NT2/D1 (cell line): ENCODE results near the gene TOX2.

Experiments used
- DNase-seq: peaks from one replicate; pipeline ENCODE4 v3.0.0-alpha.2; 2011; ENCODE audit warnings: low read depth, low spot score
- H3K27me3 ChIP-seq: 2 replicates; pipeline ENCODE4 v1.6.0; 2011; ENCODE audit warnings: mild to moderate bottlenecking; ENCODE audit not compliant: insufficient read length, insufficient read depth
- H3K36me3 ChIP-seq: 2 replicates; pipeline ENCODE4 v1.6.1; 2011; ENCODE audit warnings: mild to moderate bottlenecking, low read length, mixed read lengths; ENCODE audit not compliant: insufficient read depth, insufficient read length
- H3K4me1 ChIP-seq: 2 replicates; pipeline ENCODE4 v1.5.1; 2011; ENCODE audit not compliant: insufficient read depth, insufficient read length
- H3K4me3 ChIP-seq: 2 replicates; pipeline ENCODE4 v1.5.1; 2011; ENCODE audit warnings: low read depth; ENCODE audit not compliant: insufficient read length
- H3K9ac ChIP-seq: 2 replicates; pipeline ENCODE4 v1.6.0; 2011; ENCODE audit warnings: low read depth; ENCODE audit not compliant: insufficient read length
- H3K9me3 ChIP-seq: 2 replicates; pipeline ENCODE4 v1.5.1; 2011; ENCODE audit warnings: mild to moderate bottlenecking, low read length; ENCODE audit not compliant: insufficient read depth
- SUZ12 ChIP-seq: IDR thresholded peaks from 2 replicates; pipeline ENCODE4 v1.6.1; 2011; ENCODE audit not compliant: insufficient read length, insufficient read depth; ENCODE audit errors: extremely low read depth
- YY1 ChIP-seq: IDR thresholded peaks from 2 replicates; pipeline ENCODE4 v1.6.1; 2011; ENCODE audit not compliant: insufficient read length, insufficient read depth
- ZNF274 ChIP-seq: IDR thresholded peaks from 2 replicates; pipeline ENCODE4 v1.6.1; 2011; ENCODE audit warnings: mild to moderate bottlenecking, low read depth, low read length

The TOX2 gene

DNA sequence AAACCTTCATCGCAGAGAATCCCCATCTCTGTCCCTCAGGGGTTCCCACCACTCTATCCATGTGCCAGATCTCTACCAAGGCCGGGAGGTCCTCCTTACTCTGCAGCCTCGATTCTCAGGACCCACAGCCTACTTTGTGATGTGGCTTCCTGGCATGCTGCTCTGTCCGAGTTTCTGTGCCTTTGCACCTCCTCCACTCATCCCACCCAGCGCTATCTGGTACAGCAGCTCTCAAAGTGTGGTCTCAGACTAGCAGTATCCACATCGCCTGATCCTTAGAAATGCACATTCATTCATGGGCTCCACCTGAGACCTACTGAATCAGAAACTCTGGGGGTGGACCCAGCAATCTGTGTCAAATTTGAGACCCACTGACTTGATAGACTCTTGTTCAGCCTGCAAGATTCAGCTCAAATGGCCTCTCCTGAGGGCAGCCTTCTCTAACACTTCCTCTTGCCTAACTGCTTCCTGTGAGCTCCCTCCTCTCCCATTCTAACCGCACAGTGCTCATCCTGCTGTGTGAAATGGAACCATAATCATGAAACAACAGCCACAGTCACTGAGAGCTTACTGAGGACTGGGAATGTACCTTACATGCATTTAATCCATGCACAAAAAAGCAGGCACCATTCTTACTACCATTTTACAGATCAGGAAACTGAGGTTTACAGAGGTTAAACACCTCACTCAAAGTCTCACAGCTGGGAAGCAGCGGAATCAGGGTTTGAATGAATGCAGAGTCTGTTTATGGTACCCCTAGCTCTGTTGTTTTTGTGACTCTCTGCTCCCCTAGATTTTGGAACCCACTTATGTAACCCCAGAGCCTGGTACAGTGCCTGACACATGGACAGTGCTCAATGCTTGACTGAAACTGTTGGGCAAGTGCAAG lies 202.9 kb downstream of the TOX2 start:
- Histone ChIP-seq H3K36me3 (peaks cover 34% of the 10 kb centered on the region), H3K4me3 (no peak overlapping the region), H3K27me3 (no peaks in the 10 kb centered on the region), H3K9me3 (no peaks in the 10 kb centered on the region), H3K4me1 (peaks cover 14% of the 10 kb centered on the region), H3K9ac (no peak overlapping the region)
- TF ChIP-seq SUZ12: no peak
- TF ChIP-seq ZNF274: no peak
- TF ChIP-seq YY1: no peak
- no peak for DNase-seq

DNA sequence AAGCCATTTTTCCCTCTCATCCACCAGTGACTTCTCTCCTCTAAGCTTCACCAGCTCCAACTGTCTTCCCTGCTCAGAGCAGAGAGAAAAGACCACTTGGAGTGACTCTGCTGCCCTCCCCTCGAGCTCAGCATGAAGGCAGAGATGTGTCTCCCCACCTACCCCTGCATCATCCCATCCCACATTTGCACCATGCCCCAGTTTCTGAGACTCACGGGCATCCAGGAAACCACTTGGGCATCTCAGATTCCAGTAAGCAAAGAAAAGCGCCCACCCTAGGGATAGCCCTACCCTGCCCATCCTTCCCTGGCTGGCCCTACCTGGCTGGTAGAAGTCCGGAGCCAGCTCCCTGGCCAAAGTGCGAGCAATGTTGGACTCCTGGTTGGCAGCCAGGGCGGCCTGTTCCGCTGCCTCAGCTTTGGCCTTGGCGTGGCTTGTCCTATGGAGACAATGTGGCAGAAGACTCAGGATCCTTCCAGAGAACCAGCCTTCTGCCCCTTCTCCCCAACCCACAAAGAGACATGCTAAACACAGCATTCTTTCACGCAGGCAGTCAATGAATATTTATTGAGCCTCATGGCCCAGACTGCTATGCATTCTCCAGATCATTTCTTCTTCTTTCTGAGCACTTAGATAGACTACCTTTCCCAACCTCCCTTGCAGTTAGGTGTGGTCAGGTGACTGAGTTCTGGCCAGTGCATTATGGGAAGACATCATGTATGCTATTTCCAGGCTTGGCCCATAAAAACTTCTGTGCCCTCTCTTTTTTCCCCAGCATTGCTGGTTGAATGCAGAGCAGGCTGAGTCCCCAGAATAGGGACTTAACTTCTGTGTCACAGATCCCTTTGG lies 203.8 kb downstream of the TOX2 start:
- peaks cover 7% of the 10 kb centered on the region for H3K4me1 ChIP-seq
- no peaks in the 10 kb centered on the region for H3K27me3 ChIP-seq
- no peak overlapping the region for H3K4me3 ChIP-seq
- no peak for DNase-seq
- H3K9me3 ChIP-seq: no peaks in the 10 kb centered on the region
- no peak for TF ChIP-seq SUZ12
- H3K36me3 ChIP-seq: peaks cover 31% of the 10 kb centered on the region
- H3K9ac ChIP-seq: no peak overlapping the region
